ENCODE results near the gene MOBP.

DNA sequence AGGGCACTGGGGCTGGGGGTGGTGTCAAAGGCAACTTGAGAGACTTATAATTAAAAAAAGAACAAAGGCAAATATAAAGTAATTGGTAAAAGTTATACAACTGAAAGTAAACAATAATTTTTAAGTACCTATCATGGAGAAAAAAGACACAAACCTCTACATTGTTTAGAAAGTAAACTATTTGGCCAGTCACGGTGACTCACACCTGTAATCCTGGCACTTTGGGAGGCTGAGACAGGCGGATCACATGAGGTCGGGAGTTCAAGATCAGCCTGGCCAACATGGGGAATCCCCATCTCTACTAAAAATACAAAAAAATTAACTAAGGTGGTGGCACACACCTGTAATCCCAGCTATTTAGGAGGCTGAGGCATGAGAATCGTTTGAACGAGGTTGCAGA lies 35.1 kb upstream of the MOBP start:
- TF ChIP-seq, protein P1, sequence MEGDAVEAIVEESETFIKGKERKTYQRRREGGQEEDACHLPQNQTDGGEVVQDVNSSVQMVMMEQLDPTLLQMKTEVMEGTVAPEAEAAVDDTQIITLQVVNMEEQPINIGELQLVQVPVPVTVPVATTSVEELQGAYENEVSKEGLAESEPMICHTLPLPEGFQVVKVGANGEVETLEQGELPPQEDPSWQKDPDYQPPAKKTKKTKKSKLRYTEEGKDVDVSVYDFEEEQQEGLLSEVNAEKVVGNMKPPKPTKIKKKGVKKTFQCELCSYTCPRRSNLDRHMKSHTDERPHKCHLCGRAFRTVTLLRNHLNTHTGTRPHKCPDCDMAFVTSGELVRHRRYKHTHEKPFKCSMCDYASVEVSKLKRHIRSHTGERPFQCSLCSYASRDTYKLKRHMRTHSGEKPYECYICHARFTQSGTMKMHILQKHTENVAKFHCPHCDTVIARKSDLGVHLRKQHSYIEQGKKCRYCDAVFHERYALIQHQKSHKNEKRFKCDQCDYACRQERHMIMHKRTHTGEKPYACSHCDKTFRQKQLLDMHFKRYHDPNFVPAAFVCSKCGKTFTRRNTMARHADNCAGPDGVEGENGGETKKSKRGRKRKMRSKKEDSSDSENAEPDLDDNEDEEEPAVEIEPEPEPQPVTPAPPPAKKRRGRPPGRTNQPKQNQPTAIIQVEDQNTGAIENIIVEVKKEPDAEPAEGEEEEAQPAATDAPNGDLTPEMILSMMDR (conservative IDR thresholded peaks at IDR 0.05; ENCODE audit: low read depth in 2 of 2) = no peak
- TF ChIP-seq, protein P2, sequence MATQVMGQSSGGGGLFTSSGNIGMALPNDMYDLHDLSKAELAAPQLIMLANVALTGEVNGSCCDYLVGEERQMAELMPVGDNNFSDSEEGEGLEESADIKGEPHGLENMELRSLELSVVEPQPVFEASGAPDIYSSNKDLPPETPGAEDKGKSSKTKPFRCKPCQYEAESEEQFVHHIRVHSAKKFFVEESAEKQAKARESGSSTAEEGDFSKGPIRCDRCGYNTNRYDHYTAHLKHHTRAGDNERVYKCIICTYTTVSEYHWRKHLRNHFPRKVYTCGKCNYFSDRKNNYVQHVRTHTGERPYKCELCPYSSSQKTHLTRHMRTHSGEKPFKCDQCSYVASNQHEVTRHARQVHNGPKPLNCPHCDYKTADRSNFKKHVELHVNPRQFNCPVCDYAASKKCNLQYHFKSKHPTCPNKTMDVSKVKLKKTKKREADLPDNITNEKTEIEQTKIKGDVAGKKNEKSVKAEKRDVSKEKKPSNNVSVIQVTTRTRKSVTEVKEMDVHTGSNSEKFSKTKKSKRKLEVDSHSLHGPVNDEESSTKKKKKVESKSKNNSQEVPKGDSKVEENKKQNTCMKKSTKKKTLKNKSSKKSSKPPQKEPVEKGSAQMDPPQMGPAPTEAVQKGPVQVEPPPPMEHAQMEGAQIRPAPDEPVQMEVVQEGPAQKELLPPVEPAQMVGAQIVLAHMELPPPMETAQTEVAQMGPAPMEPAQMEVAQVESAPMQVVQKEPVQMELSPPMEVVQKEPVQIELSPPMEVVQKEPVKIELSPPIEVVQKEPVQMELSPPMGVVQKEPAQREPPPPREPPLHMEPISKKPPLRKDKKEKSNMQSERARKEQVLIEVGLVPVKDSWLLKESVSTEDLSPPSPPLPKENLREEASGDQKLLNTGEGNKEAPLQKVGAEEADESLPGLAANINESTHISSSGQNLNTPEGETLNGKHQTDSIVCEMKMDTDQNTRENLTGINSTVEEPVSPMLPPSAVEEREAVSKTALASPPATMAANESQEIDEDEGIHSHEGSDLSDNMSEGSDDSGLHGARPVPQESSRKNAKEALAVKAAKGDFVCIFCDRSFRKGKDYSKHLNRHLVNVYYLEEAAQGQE (IDR thresholded peaks at IDR 0.05; ENCODE audit: unreplicated experiment) = no peak
- no peak for TF ChIP-seq EZH2 (IDR thresholded peaks at IDR 0.05; ENCODE audit: low read depth, unreplicated experiment)
